ENCODE results near the gene FAAP20.

The FAAP20 gene

DNA sequence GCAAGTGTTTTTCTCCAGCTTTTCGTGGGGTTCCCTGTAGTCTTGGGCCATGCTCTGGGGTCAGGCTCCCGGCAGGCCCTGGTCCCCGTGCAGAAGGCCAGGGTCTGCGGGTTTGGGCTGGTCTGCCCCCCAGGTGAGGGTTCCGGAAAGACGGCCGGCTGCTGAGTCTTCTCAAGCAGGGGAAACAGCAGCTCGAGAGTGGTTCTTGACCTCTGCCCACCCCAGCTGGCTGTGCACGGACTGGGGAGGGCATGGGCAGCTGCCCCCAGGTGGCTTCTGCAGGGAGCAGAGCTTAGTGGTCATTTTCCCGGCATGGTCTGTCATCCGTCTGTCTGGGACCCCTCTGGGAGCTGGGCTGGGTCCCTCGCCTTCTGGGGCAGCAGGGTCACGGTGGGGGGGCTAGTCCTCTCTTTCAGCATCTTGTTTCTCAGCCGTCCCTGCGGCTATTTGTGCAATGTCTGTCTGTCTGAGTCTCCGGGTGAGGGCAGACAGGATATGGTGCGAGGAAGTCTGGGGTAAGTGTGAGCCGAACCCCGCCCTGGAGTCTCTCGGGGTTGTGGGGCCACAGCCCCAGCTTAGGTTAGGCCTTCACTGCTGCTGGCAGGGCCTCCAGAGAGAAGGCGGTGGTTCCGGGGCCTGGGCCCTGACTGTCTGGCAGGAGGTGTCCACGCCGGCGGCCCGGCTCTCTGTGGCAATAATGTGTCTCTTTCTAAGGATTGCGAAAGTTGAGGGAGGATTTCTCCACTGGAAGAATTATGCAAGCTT, 39.6 kb upstream of the FAAP20 start:
- Histone ChIP-seq H3K4me1 (ENCODE audit: control insufficient read depth in 2 of 2, insufficient read depth in 1 of 2, low read depth in 1 of 2, low read length in 2 of 2) (peaks cover 36 to 40% of the 10 kb centered on the region in 2 donors), H2BK15ac (ENCODE audit: low read length) (peak overlapping the region; percentile 31), H4K91ac (ENCODE audit: low read depth, low read length, poor library complexity) (no peak overlapping the region), H2BK5ac (ENCODE audit: low read length) (no peak overlapping the region), H2BK120ac (ENCODE audit: low read depth, low read length) (no peak overlapping the region), H3K23ac (ENCODE audit: low read depth, low read length, poor library complexity) (peak overlapping the region; percentile 92), H3K18ac (ENCODE audit: low read length) (peak overlapping the region; percentile 61), H2BK12ac (ENCODE audit: low read length) (no peak overlapping the region), H2AFZ (ENCODE audit: low read length) (no peak overlapping the region), H3K27me3 (ENCODE audit: control insufficient read depth in 3 of 3, insufficient read depth in 3 of 3, low read depth in 1 of 3, low read length in 3 of 3) (no peaks in the 10 kb centered on the region), H3K9me3 (replicated peaks in 1 of 2; ENCODE audit: control insufficient read depth in 2 of 2, insufficient read depth in 1 of 2, low read depth in 1 of 2, low read length in 2 of 2) (no peaks in the 10 kb centered on the region), H3K36me3 (replicated peaks in 1 of 2; ENCODE audit: control insufficient read depth in 2 of 2, insufficient read depth in 2 of 2, low read length in 2 of 2) (peaks cover 0 to 58% of the 10 kb centered on the region in 2 donors), H4K8ac (ENCODE audit: low read depth, low read length) (no peak overlapping the region), H3K4me2 (ENCODE audit: insufficient read depth, low read length, poor library complexity, severe bottlenecking) (peak overlapping the region; percentile 14), H3K9ac (ENCODE audit: low read depth, low read length, poor library complexity) (no peak overlapping the region), H3K27ac (replicated peaks; ENCODE audit: low read length) (peak overlapping the region; percentile 13), H3K4me3 (ENCODE audit: low read length in 2 of 2) (no peak overlapping the region), H3K4ac (ENCODE audit: low read length) (no peak overlapping the region), H2AK5ac (ENCODE audit: low read depth, low read length) (peak overlapping the region; percentile 72), H3K79me1 (ENCODE audit: low read depth, low read length) (peaks cover 43% of the 10 kb centered on the region), H3K14ac (ENCODE audit: low read length) (no peak overlapping the region)
- DNase-seq (ENCODE audit: low spot score) = no peak
- no CpG with 5 or more reads among the region's 27 CpGs for WGBS, 2 donors (ENCODE audit: extremely low coverage in 2 of 2, insufficient read length in 2 of 2, insufficient replicate concordance in 1 of 2)

DNA sequence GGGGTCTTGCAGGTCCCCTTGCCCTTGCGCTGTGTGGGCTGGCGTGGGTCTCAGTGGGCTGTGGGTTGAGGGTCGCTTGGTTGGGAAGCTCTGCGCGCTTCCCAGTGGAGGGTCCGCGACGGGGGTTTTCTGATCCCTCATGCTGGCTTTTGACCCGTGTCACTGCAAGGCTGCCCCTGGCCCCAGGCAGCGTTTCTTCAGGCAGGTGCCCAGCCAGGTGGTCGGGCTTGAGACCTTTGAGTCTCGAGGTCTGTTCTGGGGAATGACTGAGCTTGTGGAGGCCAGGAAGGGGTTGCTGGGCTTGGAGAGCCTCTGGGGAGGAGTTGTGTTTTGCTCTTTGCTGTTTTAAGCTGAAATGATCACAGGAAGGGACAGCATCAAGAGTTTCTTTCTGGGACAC, 38.9 kb upstream of the FAAP20 start:
- Histone ChIP-seq H3K36me3 (replicated peaks in 1 of 2; ENCODE audit: control insufficient read depth in 2 of 2, insufficient read depth in 2 of 2, low read length in 2 of 2) (peaks cover 0 to 56% of the 10 kb centered on the region in 2 donors), H2AFZ (ENCODE audit: low read length) (no peak overlapping the region), H2AK5ac (ENCODE audit: low read depth, low read length) (peak overlapping the region; percentile 26), H3K27me3 (ENCODE audit: control insufficient read depth in 3 of 3, insufficient read depth in 3 of 3, low read depth in 1 of 3, low read length in 3 of 3) (no peaks in the 10 kb centered on the region), H3K79me1 (ENCODE audit: low read depth, low read length) (peaks cover 44% of the 10 kb centered on the region), H3K4me3 (ENCODE audit: low read length in 2 of 2) (peak overlapping the region in 1 of 2 donors; percentile 5), H3K4ac (ENCODE audit: low read length) (no peak overlapping the region), H2BK15ac (ENCODE audit: low read length) (no peak overlapping the region), H2BK5ac (ENCODE audit: low read length) (no peak overlapping the region), H3K9me3 (replicated peaks in 1 of 2; ENCODE audit: control insufficient read depth in 2 of 2, insufficient read depth in 1 of 2, low read depth in 1 of 2, low read length in 2 of 2) (no peaks in the 10 kb centered on the region), H3K27ac (replicated peaks; ENCODE audit: low read length) (no peak overlapping the region), H3K9ac (ENCODE audit: low read depth, low read length, poor library complexity) (peak overlapping the region; percentile 72), H3K4me2 (ENCODE audit: insufficient read depth, low read length, poor library complexity, severe bottlenecking) (no peak overlapping the region), H3K18ac (ENCODE audit: low read length) (peak overlapping the region; percentile 42), H2BK120ac (ENCODE audit: low read depth, low read length) (no peak overlapping the region), H3K23ac (ENCODE audit: low read depth, low read length, poor library complexity) (no peak overlapping the region), H2BK12ac (ENCODE audit: low read length) (no peak overlapping the region), H3K4me1 (ENCODE audit: control insufficient read depth in 2 of 2, insufficient read depth in 1 of 2, low read depth in 1 of 2, low read length in 2 of 2) (peaks cover 36 to 40% of the 10 kb centered on the region in 2 donors), H4K8ac (ENCODE audit: low read depth, low read length) (no peak overlapping the region), H3K14ac (ENCODE audit: low read length) (no peak overlapping the region), H4K91ac (ENCODE audit: low read depth, low read length, poor library complexity) (no peak overlapping the region)
- WGBS, 2 donors (ENCODE audit: extremely low coverage in 2 of 2, insufficient read length in 2 of 2, insufficient replicate concordance in 1 of 2) = no CpG with 5 or more reads among the region's 12 CpGs
- DNase-seq (ENCODE audit: low spot score) = no peak

DNA sequence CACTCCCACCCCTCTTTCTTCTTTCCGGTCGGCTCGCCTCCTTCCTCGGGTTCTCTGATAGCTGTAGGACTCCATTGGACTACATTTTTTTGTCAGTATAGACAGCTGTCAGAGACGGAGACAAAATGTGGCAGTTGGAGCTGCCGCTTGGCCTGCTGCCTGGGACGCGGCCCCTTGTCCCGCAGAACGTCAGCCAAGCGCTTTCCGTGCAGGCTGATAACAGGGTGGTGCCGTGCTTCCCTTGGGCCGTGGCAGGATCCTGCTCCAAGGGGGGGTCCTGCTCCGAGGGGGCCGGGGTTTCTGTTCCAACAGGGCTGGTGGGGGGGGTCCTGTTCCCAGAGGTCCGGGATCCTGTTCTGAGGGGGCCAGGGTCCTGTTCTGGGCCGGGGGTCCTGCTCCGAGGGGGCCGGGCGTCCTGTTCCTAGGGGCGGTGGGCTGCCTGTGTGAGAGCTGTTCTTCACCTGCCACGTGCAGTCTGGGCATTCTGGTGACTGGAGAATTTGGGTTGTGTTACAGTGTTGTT, 38.4 kb upstream of the FAAP20 start:
- no peaks in the 10 kb centered on the region for H3K27me3 ChIP-seq (ENCODE audit: control insufficient read depth in 3 of 3, insufficient read depth in 3 of 3, low read depth in 1 of 3, low read length in 3 of 3)
- no peak overlapping the region for H2AFZ ChIP-seq (ENCODE audit: low read length)
- no peak overlapping the region for H3K4me2 ChIP-seq (ENCODE audit: insufficient read depth, low read length, poor library complexity, severe bottlenecking)
- no peak overlapping the region for H4K91ac ChIP-seq (ENCODE audit: low read depth, low read length, poor library complexity)
- peaks cover 39% of the 10 kb centered on the region for H3K79me1 ChIP-seq (ENCODE audit: low read depth, low read length)
- H2BK15ac ChIP-seq (ENCODE audit: low read length) = no peak overlapping the region
- H3K4ac ChIP-seq (ENCODE audit: low read length) = no peak overlapping the region
- peaks cover 0 to 51% of the 10 kb centered on the region in 2 donors for H3K36me3 ChIP-seq (replicated peaks in 1 of 2; ENCODE audit: control insufficient read depth in 2 of 2, insufficient read depth in 2 of 2, low read length in 2 of 2)
- H3K4me1 ChIP-seq (ENCODE audit: control insufficient read depth in 2 of 2, insufficient read depth in 1 of 2, low read depth in 1 of 2, low read length in 2 of 2) = peaks cover 36 to 40% of the 10 kb centered on the region in 2 donors
- no peak overlapping the region for H3K14ac ChIP-seq (ENCODE audit: low read length)
- H3K18ac ChIP-seq (ENCODE audit: low read length) = peak overlapping the region; percentile 27
- no CpG with 5 or more reads among the region's 23 CpGs for WGBS, 2 donors (ENCODE audit: extremely low coverage in 2 of 2, insufficient read length in 2 of 2, insufficient replicate concordance in 1 of 2)
- H2BK120ac ChIP-seq (ENCODE audit: low read depth, low read length) = no peak overlapping the region
- peak overlapping the region; percentile 94 for H3K23ac ChIP-seq (ENCODE audit: low read depth, low read length, poor library complexity)
- no peak overlapping the region for H2BK5ac ChIP-seq (ENCODE audit: low read length)
- DNase-seq (ENCODE audit: low spot score) = no peak
- H2AK5ac ChIP-seq (ENCODE audit: low read depth, low read length) = no peak overlapping the region
- peak overlapping the region; percentile 72 for H3K9ac ChIP-seq (ENCODE audit: low read depth, low read length, poor library complexity)
- no peaks in the 10 kb centered on the region for H3K9me3 ChIP-seq (replicated peaks in 1 of 2; ENCODE audit: control insufficient read depth in 2 of 2, insufficient read depth in 1 of 2, low read depth in 1 of 2, low read length in 2 of 2)
- H3K27ac ChIP-seq (replicated peaks; ENCODE audit: low read length) = no peak overlapping the region
- no peak overlapping the region for H4K8ac ChIP-seq (ENCODE audit: low read depth, low read length)
- no peak overlapping the region for H3K4me3 ChIP-seq (ENCODE audit: low read length in 2 of 2)
- H2BK12ac ChIP-seq (ENCODE audit: low read length) = no peak overlapping the region

DNA sequence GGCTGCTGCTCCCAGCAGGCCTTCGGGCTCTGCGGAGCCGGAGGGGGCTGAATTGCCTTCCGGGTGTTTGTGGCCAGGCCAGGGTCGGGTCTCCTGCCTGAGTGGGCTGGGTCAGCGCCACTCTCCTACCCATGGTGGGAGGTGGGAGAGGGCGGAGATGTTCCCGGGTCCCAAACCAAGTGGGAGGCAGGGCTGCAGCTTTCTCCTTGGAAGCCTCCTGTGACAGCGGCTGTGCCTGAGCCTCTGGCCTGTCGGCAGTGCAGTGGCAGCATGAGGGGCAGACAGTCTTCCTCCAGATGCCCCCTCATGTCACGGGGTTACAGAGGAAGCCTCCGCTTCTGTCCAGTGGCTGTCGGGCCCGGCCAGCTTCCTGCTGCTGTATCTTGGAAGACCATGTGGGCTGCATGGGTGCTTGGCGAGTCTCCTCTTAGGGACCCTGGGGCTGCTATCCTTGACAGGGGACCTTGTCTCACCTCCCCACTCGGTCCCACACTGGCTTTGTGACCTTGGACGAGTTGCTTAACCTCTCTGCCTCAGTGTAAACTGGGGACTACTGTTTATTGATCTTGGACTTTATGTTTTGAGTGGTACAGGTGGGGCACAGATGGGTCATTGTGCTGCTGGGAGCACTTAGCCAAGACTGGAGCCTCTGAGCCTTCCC, 37.8 kb upstream of the FAAP20 start:
- WGBS, 2 donors (ENCODE audit: extremely low coverage in 2 of 2, insufficient read length in 2 of 2, insufficient replicate concordance in 1 of 2) = no CpG with 5 or more reads among the region's 17 CpGs
- H2BK5ac ChIP-seq (ENCODE audit: low read length) = no peak overlapping the region
- H3K9ac ChIP-seq (ENCODE audit: low read depth, low read length, poor library complexity) = peak overlapping the region; percentile 60
- peaks cover 36 to 39% of the 10 kb centered on the region in 2 donors for H3K4me1 ChIP-seq (ENCODE audit: control insufficient read depth in 2 of 2, insufficient read depth in 1 of 2, low read depth in 1 of 2, low read length in 2 of 2)
- H4K8ac ChIP-seq (ENCODE audit: low read depth, low read length) = no peak overlapping the region
- H3K9me3 ChIP-seq (replicated peaks in 1 of 2; ENCODE audit: control insufficient read depth in 2 of 2, insufficient read depth in 1 of 2, low read depth in 1 of 2, low read length in 2 of 2) = no peaks in the 10 kb centered on the region
- no peak overlapping the region for H4K91ac ChIP-seq (ENCODE audit: low read depth, low read length, poor library complexity)
- H3K18ac ChIP-seq (ENCODE audit: low read length) = peak overlapping the region; percentile 48
- peak overlapping the region; percentile 56 for H3K14ac ChIP-seq (ENCODE audit: low read length)
- H3K4me2 ChIP-seq (ENCODE audit: insufficient read depth, low read length, poor library complexity, severe bottlenecking) = peak overlapping the region; percentile 18
- H2AK5ac ChIP-seq (ENCODE audit: low read depth, low read length) = peak overlapping the region; percentile 84
- no peak overlapping the region for H3K27ac ChIP-seq (replicated peaks; ENCODE audit: low read length)
- H3K4me3 ChIP-seq (ENCODE audit: low read length in 2 of 2) = peak overlapping the region in 1 of 2 donors; percentile 69
- H3K79me1 ChIP-seq (ENCODE audit: low read depth, low read length) = peaks cover 34% of the 10 kb centered on the region
- no peak overlapping the region for H2BK15ac ChIP-seq (ENCODE audit: low read length)
- no peaks in the 10 kb centered on the region for H3K27me3 ChIP-seq (ENCODE audit: control insufficient read depth in 3 of 3, insufficient read depth in 3 of 3, low read depth in 1 of 3, low read length in 3 of 3)
- H2BK120ac ChIP-seq (ENCODE audit: low read depth, low read length) = peak overlapping the region; percentile 91
- H2BK12ac ChIP-seq (ENCODE audit: low read length) = no peak overlapping the region
- H3K36me3 ChIP-seq (replicated peaks in 1 of 2; ENCODE audit: control insufficient read depth in 2 of 2, insufficient read depth in 2 of 2, low read length in 2 of 2) = peaks cover 0 to 45% of the 10 kb centered on the region in 2 donors
- DNase-seq (ENCODE audit: low spot score) = no peak
- peak overlapping the region; percentile 94 for H3K23ac ChIP-seq (ENCODE audit: low read depth, low read length, poor library complexity)
- H2AFZ ChIP-seq (ENCODE audit: low read length) = no peak overlapping the region
- peak overlapping the region; percentile 37 for H3K4ac ChIP-seq (ENCODE audit: low read length)
